Lower leg skin (tissue), 3 donors: ENCODE data around the gene ACBD3.

ENCODE experiments used
- POLR2A ChIP-seq, 2 donors: fragments of 450-650 bp; IDR thresholded peaks; one replicate each; pipeline ENCODE4 v1.6.1; 2016 to 2017; ENCODE audit warnings: antibody characterized with exemption in 2 of 2, mild to moderate bottlenecking in 1 of 2, moderate library complexity in 1 of 2
- TF ChIP-seq, protein P1 (sequence below), 3 donors: fragments of 450-650 bp; IDR thresholded peaks; one replicate each; pipeline ENCODE4 v1.5.1; 2016; ENCODE audit warnings: antibody characterized with exemption in 3 of 3, mild to moderate bottlenecking in 3 of 3, moderate library complexity in 2 of 3

DNA sequence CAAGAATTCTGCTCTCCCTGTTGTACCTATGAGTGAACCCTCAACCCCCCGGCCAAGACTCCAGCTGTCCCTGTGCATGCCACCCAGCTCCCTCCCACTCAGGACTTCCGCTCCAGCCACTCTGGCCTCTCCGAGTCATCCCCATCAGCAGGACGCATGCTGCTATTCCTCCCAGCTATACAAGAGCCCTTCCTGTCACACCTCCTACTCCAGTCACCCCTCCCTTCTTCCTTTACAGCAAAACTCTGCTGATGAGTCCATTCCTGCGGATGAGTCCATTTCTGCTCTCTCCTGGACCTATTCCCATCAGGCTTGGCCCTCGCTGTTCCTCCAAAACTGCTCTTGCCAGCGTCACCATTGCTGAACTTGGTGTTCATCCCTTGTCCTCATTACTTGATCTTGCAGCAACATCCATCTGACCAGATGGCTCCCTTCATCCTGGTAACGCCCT is 81.8 kb downstream of the ACBD3 start:
- TF ChIP-seq, protein P1, sequence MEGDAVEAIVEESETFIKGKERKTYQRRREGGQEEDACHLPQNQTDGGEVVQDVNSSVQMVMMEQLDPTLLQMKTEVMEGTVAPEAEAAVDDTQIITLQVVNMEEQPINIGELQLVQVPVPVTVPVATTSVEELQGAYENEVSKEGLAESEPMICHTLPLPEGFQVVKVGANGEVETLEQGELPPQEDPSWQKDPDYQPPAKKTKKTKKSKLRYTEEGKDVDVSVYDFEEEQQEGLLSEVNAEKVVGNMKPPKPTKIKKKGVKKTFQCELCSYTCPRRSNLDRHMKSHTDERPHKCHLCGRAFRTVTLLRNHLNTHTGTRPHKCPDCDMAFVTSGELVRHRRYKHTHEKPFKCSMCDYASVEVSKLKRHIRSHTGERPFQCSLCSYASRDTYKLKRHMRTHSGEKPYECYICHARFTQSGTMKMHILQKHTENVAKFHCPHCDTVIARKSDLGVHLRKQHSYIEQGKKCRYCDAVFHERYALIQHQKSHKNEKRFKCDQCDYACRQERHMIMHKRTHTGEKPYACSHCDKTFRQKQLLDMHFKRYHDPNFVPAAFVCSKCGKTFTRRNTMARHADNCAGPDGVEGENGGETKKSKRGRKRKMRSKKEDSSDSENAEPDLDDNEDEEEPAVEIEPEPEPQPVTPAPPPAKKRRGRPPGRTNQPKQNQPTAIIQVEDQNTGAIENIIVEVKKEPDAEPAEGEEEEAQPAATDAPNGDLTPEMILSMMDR (IDR thresholded peaks at IDR 0.05), result no peak
- TF ChIP-seq POLR2A (IDR thresholded peaks at IDR 0.05), result no peak
